Germinal center (tissue), 1 donor: ENCODE measurements around the gene IL17A.

Experiments used
- DNase-seq: peaks from one replicate; pipeline ENCODE4 v3.0.0; 2012; ENCODE audit warnings: mixed read lengths, low spot score

Gene IL17A

DNA sequence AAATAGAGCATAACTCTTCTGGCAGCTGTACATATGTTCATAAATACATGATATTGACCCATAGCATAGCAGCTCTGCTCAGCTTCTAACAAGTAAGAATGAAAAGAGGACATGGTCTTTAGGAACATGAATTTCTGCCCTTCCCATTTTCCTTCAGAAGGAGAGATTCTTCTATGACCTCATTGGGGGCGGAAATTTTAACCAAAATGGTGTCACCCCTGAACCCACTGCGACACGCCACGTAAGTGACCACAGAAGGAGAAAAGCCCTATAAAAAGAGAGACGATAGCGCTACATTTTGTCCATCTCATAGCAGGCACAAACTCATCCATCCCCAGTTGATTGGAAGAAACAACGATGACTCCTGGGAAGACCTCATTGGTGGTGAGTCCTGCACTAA is at the start of gene IL17A:
TSS of gene IL17A (plus strand) at position 301 of the 400 bp plus-strand sequence. CDS start at position 358, 57 bp downstream.
- DNase-seq = no peak

DNA sequence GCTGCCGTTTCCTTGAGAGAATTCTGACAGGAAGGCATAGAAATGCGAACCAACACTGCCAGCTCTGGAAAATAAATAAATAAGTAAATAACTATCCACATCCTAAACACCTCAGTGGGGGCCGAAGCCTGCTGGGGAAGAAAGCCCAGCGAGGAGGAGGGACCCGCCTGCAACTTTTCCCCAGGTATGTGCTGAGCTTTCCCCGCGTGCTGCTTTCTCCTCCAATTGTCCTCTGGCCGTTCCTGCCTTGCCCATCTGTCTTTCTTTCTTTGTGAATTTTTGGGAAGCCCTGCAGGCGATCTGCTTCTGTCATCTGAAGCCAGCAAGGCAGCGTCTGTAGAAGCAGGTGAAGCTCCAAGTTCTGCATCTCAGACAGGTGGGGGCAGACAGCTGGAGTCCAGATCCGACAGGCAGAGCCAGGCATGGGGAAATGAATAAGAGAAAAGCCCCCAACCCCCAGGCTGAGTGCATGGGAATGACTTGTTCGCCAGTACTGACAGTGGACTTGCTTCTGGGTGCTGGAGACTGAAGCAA is 49.2 kb upstream of the IL17A start:
- no peak for DNase-seq

DNA sequence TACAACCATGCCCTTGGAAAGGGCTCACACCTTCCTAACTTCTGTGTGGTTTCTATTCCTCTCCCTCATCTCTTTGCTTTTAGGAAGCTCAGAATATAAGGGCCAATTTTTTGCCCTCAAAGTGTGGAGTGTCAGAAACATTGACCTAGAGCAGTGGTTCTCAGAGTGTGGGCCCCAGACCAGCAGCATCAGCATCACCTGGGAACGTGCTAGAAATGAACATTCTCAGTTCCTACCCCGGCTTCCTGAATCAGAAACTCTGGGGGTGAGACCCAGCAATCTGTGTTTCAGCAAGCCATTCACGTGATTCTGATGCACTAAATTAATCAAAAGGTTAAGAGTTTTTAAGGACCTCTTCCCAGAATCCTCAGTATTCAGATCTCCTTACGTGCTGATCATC is 47.9 kb upstream of the IL17A start:
- no peak for DNase-seq

DNA sequence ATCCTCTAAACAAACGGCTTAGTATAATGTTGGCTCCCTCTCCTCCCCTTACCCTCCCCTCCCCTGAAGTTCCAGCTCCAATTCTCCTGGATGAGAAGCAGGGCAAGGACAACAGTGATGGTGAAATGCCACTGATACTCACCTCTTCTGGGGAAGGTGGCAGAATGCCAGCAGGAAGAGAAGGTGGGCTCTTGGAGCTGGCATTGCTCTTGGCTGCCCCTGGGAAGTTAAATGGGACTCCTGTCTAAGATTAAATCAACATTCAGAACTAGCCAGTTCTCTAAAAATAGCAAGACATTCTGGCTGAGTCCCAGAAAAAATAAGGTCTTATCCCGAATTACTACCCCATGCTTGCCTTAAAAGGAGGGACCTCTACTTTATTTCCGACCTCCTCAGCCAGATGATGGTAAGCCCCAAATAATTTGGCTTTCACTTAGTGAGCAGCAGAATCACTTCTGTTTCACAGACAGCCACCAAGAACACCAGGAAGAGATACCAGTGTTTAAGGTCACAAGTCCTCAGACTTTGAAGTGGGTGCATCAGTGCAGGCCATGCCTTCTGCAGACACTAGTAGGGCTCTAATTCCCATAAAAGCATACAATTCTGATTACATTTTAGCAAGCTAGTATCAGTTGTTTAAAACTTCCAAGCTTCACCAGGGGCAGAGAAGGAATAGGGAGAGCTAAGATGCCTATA is 46.0 kb upstream of the IL17A start:
- no peak for DNase-seq

DNA sequence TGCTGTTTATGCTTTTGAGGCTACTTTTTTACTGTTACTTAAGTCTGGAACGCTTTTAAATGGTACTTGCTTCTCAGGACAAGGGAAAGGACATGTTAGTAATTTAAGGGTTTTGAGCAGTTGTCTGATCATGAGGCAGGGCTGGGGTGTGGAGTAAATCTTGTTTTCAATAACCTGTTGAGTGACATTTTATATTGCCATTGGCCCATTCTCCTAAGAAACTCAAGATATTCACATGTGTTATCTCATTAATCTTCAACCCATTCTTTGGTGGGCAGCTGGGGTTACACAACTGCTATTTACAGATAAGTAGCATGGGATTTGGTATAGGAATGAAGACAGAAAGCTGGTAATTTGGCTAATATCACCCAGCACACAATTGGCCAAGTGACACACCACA is 44.6 kb upstream of the IL17A start:
- no peak for DNase-seq

DNA sequence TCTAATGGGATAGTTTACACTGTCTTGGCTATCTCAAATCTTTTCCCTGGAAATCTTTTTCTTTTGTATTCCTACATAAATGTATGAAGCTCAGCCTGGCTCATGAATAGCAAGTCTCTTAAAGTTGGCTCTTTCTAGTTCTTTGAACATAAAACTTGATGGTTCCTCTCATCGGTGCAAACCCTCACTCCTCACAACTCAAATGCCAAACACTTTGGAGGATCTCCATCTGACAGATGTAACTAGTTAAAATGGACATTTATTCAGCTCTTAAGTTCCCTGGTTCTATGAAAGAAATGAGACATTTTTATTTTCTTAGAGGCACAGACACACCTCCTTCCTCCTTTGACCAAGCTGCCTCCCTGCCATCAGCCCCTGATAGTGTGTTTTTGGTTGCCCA is 43.6 kb upstream of the IL17A start:
- no peak for DNase-seq

DNA sequence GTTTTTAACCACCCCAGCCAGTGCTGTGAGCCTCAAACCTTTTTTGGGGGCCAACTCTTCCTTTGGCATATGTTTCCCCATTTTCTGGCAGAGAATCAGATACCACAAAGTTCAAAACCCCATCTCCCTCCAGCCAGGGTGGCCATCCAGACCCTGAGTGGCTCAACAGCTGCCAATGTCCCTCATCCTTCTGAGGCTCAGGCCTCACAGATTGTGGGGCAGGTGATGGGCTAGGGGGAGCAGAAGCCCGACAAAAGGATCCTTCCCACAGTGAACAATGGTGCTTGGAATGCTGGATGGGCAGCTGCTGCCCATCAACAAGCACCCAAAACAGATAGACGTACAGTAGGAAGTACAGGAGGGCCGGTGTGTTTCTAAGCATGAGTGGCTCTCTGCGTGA is 42.6 kb upstream of the IL17A start:
- no peak for DNase-seq

DNA sequence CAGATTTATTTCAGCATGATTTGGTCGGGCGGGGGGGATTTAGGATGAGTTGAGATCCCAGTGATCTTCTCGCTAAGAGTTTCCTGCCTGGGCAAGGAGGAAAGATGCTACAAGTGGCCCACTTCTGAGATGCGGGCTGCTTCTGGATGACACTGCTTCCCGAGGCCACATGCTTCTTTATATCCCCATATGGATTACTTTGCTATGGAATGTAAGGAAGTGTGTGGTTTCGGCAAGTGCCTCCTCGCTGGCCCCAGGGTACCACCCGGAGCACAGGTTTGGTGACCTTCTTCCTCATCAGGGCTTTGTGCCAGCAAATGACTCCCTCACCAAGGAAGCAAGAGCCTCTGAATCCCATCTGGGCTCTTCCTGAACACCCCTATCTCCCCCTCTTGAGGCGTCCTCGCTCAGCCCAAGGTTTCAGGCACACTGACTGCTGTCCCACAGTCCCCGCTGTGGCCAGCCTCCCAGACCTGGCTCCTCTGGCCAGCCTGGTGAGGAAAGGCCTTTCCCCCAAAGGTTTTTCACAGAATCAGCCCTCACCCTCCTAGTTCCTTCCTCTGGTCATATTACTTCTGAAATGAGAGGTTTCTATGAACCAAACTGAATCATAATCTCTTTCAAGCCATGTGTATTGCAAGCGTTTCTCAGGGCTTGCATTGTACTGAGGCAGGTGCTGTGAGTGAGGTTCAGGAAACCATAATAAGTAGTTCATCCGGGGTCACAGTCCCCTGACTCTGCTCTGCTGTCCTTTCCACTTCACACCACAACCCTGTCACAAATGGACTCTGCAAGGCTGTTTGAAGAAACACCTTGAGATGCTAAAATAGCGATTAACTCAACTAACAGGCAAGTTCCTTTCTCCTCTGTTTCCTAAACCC is 41.7 kb upstream of the IL17A start:
- no peak for DNase-seq

DNA sequence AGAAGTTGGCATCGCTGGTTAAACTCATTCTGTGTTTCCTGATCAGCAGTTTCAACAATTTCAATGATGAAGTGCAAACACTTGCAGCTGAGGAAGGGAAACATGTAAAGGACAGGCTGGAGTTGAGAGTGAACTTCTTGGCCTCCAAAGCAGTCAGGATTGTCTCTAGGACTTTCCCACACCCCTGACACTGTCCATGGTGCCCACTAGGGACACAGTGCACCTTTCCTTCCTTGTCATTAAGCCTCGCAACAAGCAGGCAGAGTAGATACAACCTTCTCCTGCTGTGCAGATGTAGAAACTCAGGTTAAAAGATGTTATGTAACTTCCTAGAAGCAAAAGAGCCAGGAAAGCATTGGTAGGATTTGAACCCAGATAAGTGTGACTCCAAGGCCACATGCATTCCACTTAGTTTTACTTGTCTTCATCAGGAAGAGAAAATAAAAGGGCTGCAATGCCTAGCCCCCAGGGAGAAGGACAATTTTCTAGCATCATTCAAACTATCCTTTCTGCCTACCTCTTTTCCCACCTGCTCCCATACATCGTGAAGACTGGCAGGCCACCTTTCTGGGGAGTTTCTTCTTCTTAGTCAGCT is 39.2 kb upstream of the IL17A start:
- DNase-seq = no peak

DNA sequence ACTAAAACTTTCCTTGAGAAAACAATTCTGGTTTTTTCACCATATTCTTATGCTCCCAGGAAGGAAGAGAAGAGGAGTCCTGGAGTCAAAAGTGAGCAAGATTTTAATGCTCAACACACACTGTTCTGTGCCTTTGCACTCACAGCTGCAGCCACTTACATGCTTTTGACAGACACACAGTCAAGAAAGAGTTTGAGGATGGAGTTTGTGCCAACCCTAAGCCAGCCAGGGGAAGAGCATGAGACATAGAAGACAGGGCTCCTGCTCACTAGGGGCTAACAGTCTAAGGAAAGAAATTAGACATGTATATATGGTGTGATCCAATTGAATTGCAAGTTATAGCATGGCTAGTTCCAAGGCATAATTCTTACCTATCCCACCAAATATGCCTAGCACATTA is 37.1 kb upstream of the IL17A start:
- no peak for DNase-seq

DNA sequence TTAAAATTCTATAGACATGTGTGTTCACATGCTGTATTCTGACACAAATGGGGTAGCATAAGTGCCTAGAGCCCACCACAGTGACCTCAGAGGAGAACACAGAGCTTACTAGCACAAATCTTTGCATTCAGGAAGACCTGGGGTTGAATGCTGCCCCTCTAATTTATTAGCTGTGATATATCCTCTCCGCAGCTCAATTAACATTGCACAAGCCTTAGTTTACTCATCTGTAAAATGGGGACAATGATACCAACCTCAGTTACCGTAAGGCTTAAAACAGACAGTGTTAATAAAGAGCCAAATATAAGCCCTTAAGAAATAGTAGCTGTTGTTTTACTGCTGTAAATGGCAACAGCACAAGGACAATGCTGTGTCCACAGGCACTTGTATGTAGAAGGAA is 36.2 kb upstream of the IL17A start:
- no peak for DNase-seq

DNA sequence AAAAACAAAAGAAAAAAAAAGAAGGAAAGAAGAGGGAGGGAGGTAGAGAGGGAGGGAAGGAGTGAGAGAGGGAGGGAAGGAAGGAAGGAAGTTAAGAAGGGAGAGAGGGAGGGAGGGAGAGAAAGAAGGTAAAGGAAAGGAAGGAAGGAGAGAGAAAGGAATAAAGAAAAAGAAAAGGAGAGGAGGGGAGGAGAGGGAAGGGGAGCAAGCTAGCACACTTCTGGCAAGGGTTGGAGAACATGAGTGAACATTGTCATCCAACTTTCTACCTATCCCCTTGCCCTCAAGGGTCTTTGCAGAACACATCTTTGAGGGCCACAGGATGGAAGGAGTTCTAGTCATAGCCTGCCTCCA is 34.1 kb upstream of the IL17A start:
- DNase-seq = no peak

DNA sequence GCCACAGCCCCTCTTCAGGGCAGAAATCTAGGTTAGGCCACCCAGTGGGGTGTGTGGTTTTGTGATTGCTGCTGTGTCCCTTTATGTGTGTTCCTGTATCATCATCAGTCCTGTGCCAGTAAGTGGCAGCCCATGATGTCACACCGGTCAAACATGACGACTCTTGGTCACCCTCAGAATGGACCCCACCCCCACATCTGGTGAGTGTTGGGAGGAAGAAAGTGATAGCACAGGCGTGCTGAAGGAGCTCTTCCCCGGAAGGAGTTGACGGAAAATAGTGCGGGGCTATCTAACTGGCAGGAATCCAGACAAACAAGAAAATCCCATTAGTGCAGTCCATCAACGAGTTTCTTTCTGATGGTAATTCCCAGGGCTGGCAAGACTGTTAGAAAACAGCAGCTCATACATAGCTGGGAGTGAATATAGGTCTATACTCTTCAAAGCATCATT is 33.4 kb upstream of the IL17A start:
- DNase-seq = no peak

DNA sequence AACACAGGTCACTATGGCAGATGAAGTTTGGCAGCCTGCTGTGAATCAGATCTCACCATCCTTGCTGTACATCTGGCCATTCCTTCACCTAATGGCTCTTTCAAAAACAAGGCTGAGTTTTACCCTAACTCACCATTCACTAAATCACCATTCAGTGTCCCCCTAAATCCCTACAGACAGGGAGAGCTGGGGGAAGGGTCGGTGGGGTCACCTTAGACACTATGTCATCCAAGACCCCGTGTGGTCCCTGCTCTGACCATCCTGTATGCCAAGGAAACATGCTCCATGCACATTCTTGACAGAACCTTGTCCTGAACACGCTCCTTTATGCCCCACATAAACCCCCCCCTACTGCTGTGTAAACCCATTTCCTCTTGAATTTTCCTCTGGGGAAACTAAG is 31.8 kb upstream of the IL17A start:
- no peak for DNase-seq

DNA sequence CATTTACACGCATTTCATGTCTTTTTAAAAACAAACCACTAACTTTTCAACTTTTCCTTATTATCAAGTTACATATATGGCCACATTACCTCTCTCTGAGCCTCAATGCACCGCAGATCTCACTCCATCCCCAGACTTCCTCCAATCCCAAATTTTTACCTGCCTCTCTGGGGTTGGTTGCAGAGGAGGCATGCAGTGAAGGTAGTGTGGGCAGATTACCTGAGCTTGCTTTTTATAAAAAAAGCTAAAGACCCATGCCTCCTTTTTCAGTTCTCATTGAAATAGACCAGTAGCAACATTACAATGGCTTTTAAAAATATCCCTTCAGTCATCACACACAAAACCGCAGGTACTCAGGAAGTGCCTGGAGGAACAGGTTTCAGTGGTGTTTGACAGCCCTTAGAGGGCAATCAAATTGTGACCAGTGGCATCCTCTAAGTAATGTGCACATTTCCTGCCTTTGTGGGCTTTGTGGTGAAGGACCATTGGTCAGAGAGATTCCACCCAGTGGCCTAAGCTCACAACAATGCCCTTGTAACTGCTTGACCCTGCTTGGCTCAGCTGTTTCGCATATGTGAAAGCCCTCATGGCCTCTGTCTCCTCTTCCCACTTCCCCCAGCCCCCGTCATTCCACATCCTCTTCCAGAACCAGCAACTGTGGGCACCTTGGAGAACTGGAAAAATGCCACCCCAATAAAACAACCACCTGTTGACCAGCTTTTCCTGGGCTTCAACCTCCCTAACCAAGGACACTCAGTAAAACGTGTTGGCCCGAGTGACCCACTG is 30.2 kb upstream of the IL17A start:
- DNase-seq = no peak

DNA sequence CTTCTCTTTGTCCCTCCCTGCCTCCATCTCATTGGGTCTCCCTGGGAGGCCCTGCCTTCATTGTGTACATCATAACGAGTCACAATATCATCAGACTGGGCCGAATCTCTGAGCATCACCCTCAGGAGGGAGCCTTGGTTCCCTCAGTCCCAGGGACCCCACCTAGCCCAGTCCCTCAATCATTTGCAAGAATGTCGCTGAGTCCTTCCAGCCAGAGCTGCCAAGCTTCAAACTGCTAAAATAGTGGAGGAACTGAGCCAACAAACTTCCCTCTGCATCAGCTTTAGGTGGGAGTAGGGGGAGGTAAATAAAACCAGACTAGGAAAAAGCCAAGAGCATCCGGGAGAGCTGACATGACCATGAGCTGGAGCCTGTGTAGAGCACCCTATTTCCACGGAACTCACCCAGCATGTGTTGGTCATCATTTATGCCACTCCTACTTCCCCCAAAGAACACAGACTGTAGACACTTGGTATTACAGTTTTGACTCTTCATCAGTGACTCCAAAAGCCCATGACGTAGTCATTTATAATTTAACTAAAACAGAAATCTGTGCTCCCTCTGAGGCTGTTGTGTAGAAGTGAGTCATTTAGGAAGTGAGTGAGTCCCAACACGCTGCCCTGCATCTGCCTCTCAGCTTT is 28.8 kb upstream of the IL17A start:
- DNase-seq = no peak

DNA sequence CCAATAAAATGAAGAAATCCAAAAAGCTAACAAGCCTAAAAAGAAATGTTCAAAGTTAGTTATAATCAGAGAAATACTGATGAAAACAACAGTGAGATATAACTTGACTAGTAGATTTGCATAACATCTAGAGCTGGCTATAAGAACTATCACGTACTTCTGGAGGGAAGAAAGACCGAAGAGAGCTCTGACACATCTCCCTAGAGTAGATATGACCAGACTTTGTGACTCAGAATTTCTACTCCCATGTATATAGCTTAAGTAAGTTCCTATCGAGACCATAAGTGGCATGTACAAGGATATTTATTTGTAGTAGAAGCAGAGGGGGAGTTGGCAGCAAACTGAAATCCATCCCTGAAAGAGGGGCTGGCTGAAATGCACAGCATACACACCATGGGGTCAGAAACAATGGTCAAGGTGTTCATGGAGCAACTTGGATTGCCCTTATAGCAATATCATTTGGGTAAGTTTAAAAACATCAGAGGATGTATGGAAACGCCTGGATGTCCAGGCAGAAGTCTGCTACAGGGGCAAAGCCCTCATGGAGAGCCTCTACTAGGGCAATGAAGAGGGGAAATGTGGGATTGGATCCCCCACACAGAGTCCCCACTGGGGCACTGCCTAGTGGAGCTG is 25.6 kb upstream of the IL17A start:
- no peak for DNase-seq

DNA sequence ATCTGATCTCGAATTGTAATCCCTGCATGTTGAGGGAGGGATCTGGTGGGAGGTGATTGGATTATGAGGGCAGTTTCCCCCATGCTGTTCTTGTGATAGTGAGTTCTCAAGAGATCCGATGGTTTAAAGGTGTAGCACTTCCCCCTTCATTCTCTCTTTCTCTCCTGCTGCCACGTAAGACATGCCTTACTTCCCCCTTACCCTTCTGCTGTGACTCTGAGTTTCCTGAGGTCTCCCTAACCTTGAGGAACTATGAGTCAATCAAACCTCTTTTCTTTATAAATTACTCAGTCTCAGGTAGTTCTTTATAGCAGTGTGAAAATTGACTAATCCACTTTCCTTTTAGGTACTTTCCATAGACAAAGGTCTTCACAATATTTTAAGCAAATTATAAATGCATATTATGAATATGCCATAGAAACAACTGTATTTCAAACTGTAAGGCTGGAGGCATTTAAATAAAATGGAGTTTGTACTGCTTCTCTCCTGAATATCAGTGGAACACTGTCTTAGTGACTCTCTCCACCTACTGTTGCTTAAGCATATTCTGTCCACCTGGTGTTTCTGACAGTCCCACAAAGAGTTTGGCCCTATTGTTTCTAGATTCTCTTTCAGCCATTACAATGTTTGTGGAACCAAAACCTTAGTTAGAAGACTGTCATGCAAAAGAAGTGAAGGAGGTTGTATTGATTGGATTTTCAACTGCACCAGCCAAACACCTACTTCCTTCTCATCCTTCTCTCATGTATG is 24.3 kb upstream of the IL17A start:
- no peak for DNase-seq

DNA sequence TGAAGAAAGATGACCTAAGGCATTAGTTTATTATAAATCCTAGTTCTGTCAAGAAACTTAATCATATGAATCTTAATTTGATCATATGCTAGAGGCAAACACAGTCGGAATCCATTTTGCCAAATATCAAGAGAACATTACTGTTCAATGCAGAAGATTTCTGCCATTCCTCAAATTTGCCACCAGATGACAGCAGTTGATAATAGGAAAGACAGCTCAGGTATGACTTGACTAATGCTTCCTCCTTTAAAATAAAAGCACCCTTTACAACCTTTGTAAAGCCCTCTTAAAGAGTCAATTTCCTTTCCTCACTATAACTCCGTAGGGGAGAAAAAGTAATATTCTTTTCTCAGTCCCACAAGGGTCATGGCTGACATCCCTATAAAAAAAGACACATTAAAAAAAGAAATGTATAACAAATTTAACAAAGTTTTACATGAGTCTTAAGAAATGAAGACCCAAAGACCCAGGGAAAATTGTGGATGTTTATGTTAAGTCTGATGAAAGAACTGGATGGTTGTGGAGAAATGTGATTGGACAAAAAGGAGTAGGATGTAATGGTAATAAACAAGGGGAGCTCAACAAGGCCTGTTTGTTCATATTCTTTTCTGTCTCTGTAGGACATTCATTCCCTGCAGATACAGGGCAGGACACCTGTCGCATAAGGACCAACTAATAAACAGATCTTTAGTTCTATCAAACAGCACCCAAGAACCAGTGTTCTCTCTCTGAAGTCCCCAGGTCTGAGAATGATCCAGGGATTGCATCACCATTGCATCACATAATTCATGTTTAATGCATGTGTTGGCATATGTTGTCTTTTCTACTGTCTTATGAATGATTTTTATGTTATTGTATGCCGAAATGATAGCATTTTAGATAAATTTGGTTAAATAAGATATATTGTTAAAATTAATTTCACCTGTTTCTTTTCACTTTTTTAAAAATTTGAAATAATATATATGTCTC is 23.0 kb upstream of the IL17A start:
- peak; percentile 9 for DNase-seq
